GM23338 (cell line): Measurements from ENCODE around the gene DFFA. TPM values are rescaled to one million over a fixed set of nuclear protein-coding genes. Genes with fewer than 3 reads are reported as not detected.

ENCODE experiments used
- ATAC-seq: fragments of 200-7000 bp; cut with Tn5 transposase; 3 replicates; pipeline ENCODE4 v1.9.1; 2020
- DNase-seq: peaks from one replicate; pipeline ENCODE4 v3.0.0-alpha.2; 2015; ENCODE audit warnings: low spot score
- H2AFZ ChIP-seq: fragments of 200-600 bp; sonication (generic); 2 replicates; pipeline ENCODE4 v1.8.0; 2016; ENCODE audit warnings: antibody characterized with exemption, mild to moderate bottlenecking, moderate library complexity
- H3F3A ChIP-seq: fragments of 200-600 bp; sonication (generic); replicated peaks from 2 replicates; pipeline ENCODE4 v1.8.0; 2017; ENCODE audit warnings: antibody characterized with exemption, mixed run types, low read depth
- H3K27ac ChIP-seq: fragments of 200-600 bp; sonication (generic); 2 replicates; pipeline ENCODE4 v1.6.1; 2016; ENCODE audit warnings: low read depth
- H3K27me3 ChIP-seq: fragments of 200-600 bp; sonication (generic); 2 replicates; pipeline ENCODE4 v1.8.0; 2016; ENCODE audit warnings: mild to moderate bottlenecking, mixed run types, moderate library complexity; ENCODE audit not compliant: insufficient read depth
- H3K36me3 ChIP-seq: fragments of 200-600 bp; sonication (generic); 2 replicates; pipeline ENCODE4 v1.8.0; 2016; ENCODE audit warnings: mild to moderate bottlenecking; ENCODE audit not compliant: insufficient read depth
- H3K4me1 ChIP-seq: fragments of 200-600 bp; sonication (generic); 2 replicates; pipeline ENCODE4 v1.8.0; 2016; ENCODE audit warnings: mild to moderate bottlenecking, moderate library complexity; ENCODE audit not compliant: insufficient read depth
- H3K4me2 ChIP-seq: fragments of 200-600 bp; sonication (generic); 2 replicates; pipeline ENCODE4 v1.7.1; 2017; ENCODE audit warnings: mixed run types
- H3K4me3 ChIP-seq: fragments of 200-600 bp; sonication (generic); 2 replicates; pipeline ENCODE4 v1.6.1; 2016; ENCODE audit warnings: mixed run types
- H3K79me2 ChIP-seq: fragments of 200-600 bp; sonication (generic); replicated peaks from 2 replicates; pipeline ENCODE4 v1.8.0; 2017; ENCODE audit warnings: mild to moderate bottlenecking; ENCODE audit not compliant: insufficient read depth
- H3K9me2 ChIP-seq: fragments of 200-600 bp; sonication (generic); 2 replicates; pipeline ENCODE4 v1.8.0; 2017; ENCODE audit not compliant: insufficient read depth
- H4K20me1 ChIP-seq: fragments of 200-600 bp; sonication (generic); replicated peaks from 2 replicates; pipeline ENCODE4 v1.8.0; 2017; ENCODE audit warnings: mild to moderate bottlenecking; ENCODE audit not compliant: insufficient read depth
- H3K27ac Mint-ChIP-seq: 2 replicates; pipeline ENCODE4 v1.8.0; 2020; ENCODE audit warnings: inconsistent platforms, mild to moderate bottlenecking, moderate library complexity, mixed read lengths
- H3K27me3 Mint-ChIP-seq: 3 replicates; pipeline ENCODE4 v1.8.0; 2022; ENCODE audit warnings: low read depth, mild to moderate bottlenecking, moderate library complexity, mixed read lengths, inconsistent platforms; ENCODE audit not compliant: insufficient read depth, poor library complexity
- H3K36me3 Mint-ChIP-seq: 3 replicates; pipeline ENCODE4 v1.8.0; 2021; ENCODE audit warnings: low read depth, mild to moderate bottlenecking, inconsistent platforms, moderate library complexity, mixed read lengths
- H3K4me1 Mint-ChIP-seq: 3 replicates; pipeline ENCODE4 v1.8.0; 2020; ENCODE audit warnings: mild to moderate bottlenecking, inconsistent platforms, mixed read lengths
- H3K4me3 Mint-ChIP-seq: 3 replicates; pipeline ENCODE4 v1.8.0; 2021; ENCODE audit warnings: moderate library complexity, mild to moderate bottlenecking, inconsistent platforms, mixed read lengths
- H3K9me3 Mint-ChIP-seq: 3 replicates; pipeline ENCODE4 v1.8.0; 2020; ENCODE audit warnings: moderate library complexity, mild to moderate bottlenecking, inconsistent platforms, mixed read lengths
- CREB1 ChIP-seq: fragments of 250-450 bp; sonication (Bioruptor Pico); IDR thresholded peaks from 2 replicates; pipeline ENCODE4 v1.5.0; 2020; ENCODE audit warnings: low read depth, mild to moderate bottlenecking, moderate library complexity
- POLR2AphosphoS5 ChIP-seq: IDR thresholded peaks from 2 replicates; pipeline ENCODE4 v1.6.1; 2016; ENCODE audit warnings: antibody characterized with exemption, low read depth
- STAT1 ChIP-seq: IDR thresholded peaks from one replicate; pipeline ENCODE4 v1.6.1; 2016; ENCODE audit warnings: antibody characterized with exemption; ENCODE audit not compliant: unreplicated experiment
- ZNF114 ChIP-seq: fragments of 250-450 bp; sonication (Bioruptor Pico); IDR thresholded peaks from 2 replicates; pipeline ENCODE4 v1.5.0; 2020; ENCODE audit warnings: mild to moderate bottlenecking, moderate library complexity
- ZNF331 ChIP-seq: fragments of 250-450 bp; sonication (Bioruptor Pico); IDR thresholded peaks from 2 replicates; pipeline ENCODE4 v1.5.0; 2020; ENCODE audit warnings: low read depth, mild to moderate bottlenecking, moderate library complexity
- polyA plus RNA-seq: library from polyadenylated mRNA; unstranded; fragments of >200 nt; fragmentation: Nextera tagmentation; extraction: Ambion mirVana; gene quantifications from 2 replicates; pipeline ENCODE4 v1.2.1, GENCODE V29; 2016
- total RNA-seq: library from RNA; depleted of rRNA; stranded (reverse); fragments of >200 nt; shearing (Covaris generic); gene quantifications from 2 replicates; pipeline ENCODE4 v1.2.3, GENCODE V29; 2014
- TF ChIP-seq, protein P1 (sequence below): IDR thresholded peaks from one replicate; pipeline ENCODE4 v1.6.1; 2018; ENCODE audit warnings: antibody characterized with exemption; ENCODE audit not compliant: unreplicated experiment
- TF ChIP-seq, protein P2 (sequence below), 2 experiments: fragments of 200-600 bp in 1 of 2; sonication (generic) in 1 of 2; conservative IDR thresholded peaks; 2 replicates each; pipeline versions ENCODE4 v1.5.1 to v1.6.1; 2016 to 2017; ENCODE audit warnings: antibody characterized with exemption in 2 of 2, low read depth in 2 of 2, mild to moderate bottlenecking in 2 of 2, moderate library complexity in 1 of 2

Gene DFFA
- total and polyA plus RNA-seq, 2 experiments from 2014 or later: 65.2 to 82.0 TPM

GRCh38 chr1:10456661-10457060 lies 15.7 kb downstream of the DFFA start (continued):
- TF ChIP-seq, protein P1, sequence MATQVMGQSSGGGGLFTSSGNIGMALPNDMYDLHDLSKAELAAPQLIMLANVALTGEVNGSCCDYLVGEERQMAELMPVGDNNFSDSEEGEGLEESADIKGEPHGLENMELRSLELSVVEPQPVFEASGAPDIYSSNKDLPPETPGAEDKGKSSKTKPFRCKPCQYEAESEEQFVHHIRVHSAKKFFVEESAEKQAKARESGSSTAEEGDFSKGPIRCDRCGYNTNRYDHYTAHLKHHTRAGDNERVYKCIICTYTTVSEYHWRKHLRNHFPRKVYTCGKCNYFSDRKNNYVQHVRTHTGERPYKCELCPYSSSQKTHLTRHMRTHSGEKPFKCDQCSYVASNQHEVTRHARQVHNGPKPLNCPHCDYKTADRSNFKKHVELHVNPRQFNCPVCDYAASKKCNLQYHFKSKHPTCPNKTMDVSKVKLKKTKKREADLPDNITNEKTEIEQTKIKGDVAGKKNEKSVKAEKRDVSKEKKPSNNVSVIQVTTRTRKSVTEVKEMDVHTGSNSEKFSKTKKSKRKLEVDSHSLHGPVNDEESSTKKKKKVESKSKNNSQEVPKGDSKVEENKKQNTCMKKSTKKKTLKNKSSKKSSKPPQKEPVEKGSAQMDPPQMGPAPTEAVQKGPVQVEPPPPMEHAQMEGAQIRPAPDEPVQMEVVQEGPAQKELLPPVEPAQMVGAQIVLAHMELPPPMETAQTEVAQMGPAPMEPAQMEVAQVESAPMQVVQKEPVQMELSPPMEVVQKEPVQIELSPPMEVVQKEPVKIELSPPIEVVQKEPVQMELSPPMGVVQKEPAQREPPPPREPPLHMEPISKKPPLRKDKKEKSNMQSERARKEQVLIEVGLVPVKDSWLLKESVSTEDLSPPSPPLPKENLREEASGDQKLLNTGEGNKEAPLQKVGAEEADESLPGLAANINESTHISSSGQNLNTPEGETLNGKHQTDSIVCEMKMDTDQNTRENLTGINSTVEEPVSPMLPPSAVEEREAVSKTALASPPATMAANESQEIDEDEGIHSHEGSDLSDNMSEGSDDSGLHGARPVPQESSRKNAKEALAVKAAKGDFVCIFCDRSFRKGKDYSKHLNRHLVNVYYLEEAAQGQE: no peak
- no peak for TF ChIP-seq ZNF331 (CRISPR knock-in tag)
- no peak for TF ChIP-seq CREB1 (CRISPR knock-in tag)
- TF ChIP-seq POLR2AphosphoS5: no peak
- no peak for TF ChIP-seq ZNF114 (CRISPR knock-in tag)
- TF ChIP-seq, protein P2, sequence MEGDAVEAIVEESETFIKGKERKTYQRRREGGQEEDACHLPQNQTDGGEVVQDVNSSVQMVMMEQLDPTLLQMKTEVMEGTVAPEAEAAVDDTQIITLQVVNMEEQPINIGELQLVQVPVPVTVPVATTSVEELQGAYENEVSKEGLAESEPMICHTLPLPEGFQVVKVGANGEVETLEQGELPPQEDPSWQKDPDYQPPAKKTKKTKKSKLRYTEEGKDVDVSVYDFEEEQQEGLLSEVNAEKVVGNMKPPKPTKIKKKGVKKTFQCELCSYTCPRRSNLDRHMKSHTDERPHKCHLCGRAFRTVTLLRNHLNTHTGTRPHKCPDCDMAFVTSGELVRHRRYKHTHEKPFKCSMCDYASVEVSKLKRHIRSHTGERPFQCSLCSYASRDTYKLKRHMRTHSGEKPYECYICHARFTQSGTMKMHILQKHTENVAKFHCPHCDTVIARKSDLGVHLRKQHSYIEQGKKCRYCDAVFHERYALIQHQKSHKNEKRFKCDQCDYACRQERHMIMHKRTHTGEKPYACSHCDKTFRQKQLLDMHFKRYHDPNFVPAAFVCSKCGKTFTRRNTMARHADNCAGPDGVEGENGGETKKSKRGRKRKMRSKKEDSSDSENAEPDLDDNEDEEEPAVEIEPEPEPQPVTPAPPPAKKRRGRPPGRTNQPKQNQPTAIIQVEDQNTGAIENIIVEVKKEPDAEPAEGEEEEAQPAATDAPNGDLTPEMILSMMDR (conservative IDR thresholded peaks at IDR 0.05; ENCODE audit: low read depth in 2 of 2): no peak
- no peak for TF ChIP-seq STAT1

- H3K4me1 ChIP-seq: peaks cover 9% of the 10 kb centered on the region
- DNase-seq: peak; percentile 45
- TF ChIP-seq, protein P2 (conservative IDR thresholded peaks at IDR 0.05; ENCODE audit: low read depth in 2 of 2): peak; percentile 52 to 56
- no peak for TF ChIP-seq POLR2AphosphoS5
- Mint-ChIP-seq H3K36me3 (peaks cover 28% of the 10 kb centered on the region), H3K4me3 (no peak overlapping the region), H3K9me3 (peaks cover 5% of the 10 kb centered on the region; the same call in 2 of the 3 replicates), H3K4me1 (peaks cover 8% of the 10 kb centered on the region), H3K27ac (no peak overlapping the region), H3K27me3 (peaks cover 8% of the 10 kb centered on the region)
- H3K79me2 ChIP-seq: no peaks in the 10 kb centered on the region
- H3K4me2 ChIP-seq: no peak overlapping the region
- no peaks in the 10 kb centered on the region for H3K9me2 ChIP-seq
- H2AFZ ChIP-seq: no peak overlapping the region
- H3K27me3 ChIP-seq: no peaks in the 10 kb centered on the region
- H3K4me3 ChIP-seq: no peak overlapping the region
- H3K36me3 ChIP-seq: peaks cover 14% of the 10 kb centered on the region
- H3K27ac ChIP-seq: no peak overlapping the region
- peak; percentile 46 for ATAC-seq
- H3F3A ChIP-seq: peaks cover 10% of the 10 kb centered on the region; the same call in 1 of the 2 replicates
- H4K20me1 ChIP-seq: no peaks in the 10 kb centered on the region
These were observed 16.3 kb downstream of the DFFA start for GRCh38 chr1:10456048-10456447.
